GM21390 (cell line): ENCODE measurements around the gene KCNQ1OT1.

Experiments
- ATAC-seq: cut with Tn5 transposase; IDR thresholded peaks from one replicate; pipeline ENCODE4 v1.9.1; 2021; ENCODE audit not compliant: unreplicated experiment

The KCNQ1OT1 gene

DNA sequence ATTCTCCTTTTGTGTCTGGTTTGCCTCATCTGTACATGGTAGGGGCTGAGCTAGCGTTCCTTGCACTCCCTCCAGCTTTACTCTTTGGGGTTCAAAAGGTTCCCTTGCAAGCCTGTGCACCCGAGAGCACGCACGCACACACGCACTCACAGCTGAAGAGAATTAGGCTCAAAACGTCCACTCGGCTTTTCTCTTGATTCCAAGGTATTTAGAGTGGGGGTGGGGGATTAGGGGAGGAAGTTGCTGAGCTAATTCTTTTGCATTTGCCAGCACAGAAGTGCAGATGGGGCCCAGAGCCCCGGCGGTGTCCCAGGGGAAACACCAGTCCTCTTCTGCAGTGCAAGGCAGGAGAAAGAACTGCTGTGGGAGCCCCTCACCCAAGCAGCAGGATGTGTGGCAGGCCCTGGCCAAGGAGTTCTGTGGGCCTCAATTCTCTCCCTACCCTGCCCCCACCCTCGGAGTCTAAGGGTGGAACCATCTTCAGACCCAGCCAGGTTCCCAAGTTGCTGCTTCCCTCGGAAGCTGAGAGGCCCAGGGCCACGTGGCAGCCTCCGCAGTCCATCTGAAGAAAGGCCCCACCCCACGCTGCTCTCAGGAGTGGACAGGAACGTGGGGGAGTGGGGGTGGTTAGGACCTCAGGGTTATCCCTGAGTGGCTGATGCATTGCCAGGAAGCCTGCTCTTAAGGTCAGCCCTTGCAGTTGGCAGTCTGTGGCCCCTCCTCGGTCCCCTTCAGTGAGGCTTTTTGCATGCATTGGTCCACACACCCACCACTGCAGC lies 3.8 kb upstream of the KCNQ1OT1 start:
- ATAC-seq: no peak

DNA sequence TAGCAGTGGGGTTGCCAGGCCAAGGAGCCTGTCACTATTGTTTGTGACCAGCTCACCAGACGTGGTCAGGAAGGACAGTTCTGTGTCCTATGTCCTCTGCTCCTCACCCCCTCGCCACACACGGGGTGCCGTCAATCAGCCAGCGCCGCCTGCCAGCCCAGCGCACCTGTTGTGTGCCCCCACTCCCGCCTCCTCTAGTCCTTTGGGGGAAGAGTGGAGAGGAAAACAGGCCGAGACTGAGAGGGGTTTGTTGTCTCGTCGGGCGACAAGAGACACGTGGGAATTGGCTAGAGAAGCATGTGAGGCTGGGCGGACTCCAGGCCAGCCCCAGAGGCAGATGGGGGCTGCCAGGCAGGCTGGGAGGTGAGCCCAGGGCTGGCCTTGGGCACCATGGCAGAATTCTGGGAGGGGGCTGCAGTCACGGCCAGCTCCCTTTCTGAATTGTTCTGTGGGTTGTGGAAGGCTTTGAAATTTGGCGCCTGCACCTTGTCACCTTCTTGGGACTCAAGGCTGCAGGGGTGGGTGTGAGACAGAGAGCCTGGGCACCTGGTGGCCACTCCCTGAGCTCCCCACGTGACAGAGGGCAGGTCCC lies 3.1 kb upstream of the KCNQ1OT1 start:
- ATAC-seq: no peak

DNA sequence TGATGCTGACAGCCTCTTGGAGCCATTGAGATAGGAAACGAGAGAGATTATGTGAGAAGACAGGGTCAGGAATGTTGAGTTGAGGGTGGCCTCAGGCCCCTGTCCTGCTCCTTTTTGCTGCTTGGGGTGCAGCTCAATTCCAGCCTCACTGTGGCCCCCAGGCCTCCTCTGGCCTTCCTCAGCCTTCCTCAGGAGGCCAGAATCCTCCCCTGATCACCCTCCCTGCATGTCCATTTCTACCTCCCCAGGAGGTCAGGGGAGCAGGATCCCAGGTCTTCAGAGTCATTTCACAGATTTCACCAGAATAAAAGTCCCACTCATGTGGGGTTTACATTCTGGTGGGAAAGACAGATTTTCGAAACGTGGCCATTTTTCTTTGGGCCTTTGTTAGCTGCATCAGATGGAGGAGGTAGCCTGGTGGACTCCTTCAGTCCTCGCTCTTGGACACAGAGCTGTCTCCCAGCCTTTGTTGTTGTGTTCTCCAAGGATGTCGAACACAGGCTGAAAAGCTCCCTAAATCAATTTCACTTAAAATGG lies 2.2 kb upstream of the KCNQ1OT1 start:
- no peak for ATAC-seq

- no peak for ATAC-seq
These were observed 1.4 kb upstream of the KCNQ1OT1 start for GRCh38 chr11:2701230-2701629.

DNA sequence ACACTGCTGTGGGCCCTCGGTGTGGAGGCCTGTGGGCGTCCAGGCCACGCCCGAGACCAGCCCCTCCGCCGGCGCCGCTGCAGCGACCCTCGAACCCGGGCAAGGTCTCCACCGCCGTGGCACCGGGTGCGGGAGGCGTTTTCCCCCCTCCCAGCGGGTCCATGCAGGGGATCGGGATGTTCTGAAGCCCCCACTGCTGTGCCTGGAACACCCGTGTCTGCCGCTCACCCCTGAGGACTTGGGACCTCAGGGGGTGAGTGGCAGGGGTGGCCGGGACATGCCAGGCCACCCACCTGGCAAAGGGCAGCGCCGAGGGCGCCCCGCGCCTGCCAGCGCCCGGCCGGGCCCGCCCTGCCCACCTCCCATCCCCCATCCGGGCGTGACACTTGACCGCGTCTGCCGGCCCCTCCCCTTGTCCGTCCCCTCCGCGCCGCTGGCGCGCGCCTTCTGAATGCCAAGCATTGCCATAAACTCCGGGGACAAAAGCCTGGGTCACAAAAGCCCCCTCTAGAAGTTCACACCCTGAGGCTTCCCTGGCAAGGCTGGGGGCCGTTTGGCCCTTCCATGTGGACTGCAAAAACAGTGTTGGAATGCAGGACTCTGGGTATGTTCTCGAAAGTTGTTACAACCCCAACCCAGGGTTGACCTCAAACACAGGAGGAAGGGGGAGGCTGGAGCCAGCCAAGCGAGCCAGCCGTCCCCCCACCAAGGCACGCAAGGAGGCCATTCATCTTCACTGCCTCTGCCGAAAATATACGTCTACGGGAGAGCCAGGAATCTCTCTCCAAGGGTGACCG lies 819 bp upstream of the KCNQ1OT1 start:
- ATAC-seq: peak; percentile 34

DNA sequence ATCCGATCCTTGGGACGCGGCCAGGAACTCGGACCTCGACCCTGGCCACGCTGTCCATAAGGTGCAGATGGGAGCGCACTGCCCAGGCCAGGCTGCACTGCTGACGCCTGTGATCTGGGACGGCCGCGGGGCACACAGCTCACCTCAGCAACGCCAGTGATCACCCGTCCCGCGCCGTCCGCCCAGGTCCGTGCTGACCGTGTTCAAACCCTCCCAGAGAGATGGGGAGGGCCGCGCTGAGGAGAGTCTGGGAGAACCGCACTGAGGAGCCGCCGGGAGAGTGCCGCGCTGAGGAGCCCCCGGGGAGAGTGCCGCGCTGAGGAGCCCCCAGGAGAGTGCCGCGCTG lies 636 bp downstream of the KCNQ1OT1 start:
- no peak for ATAC-seq

DNA sequence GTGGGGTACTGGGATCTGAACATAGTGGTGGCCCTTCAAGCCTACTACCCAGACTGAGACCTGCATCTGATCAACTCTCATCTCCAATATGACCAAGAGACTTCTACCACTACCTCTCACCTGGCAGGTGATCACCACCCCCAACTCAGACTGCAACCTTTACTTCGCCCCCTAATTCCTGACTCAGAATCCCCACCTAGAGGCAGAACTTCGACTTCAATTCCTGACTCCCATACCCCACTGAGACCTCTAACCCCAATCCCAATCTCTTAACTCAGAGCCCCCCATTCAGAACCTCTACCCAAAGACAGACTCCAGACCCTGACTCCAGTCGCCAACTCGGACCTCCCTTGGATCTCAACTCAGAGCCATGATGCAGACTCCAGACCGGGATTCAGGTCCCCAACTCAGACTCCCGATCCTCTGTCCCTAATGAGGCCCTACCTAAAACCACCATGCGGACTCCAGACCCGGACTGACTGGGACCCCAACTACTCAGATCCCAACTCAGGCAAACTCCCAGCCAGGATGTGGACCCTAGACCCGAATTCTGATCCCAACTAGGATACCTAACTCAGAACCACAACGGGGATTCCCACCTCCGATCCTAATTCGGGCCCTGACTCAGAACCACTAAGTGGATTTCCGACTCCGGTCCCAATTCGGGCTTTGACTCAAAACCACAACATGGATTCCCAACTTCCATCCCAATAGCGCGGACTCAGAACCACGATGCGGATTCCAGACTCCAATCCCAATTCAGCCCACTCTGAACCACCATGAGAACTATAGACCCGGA lies 1.2 kb downstream of the KCNQ1OT1 start:
- no peak for ATAC-seq

GRCh38 chr11:2697866-2698265 lies 1.9 kb downstream of the KCNQ1OT1 start:
- no peak for ATAC-seq

GRCh38 chr11:2696455-2696854 lies 3.3 kb downstream of the KCNQ1OT1 start:
- ATAC-seq: no peak

DNA sequence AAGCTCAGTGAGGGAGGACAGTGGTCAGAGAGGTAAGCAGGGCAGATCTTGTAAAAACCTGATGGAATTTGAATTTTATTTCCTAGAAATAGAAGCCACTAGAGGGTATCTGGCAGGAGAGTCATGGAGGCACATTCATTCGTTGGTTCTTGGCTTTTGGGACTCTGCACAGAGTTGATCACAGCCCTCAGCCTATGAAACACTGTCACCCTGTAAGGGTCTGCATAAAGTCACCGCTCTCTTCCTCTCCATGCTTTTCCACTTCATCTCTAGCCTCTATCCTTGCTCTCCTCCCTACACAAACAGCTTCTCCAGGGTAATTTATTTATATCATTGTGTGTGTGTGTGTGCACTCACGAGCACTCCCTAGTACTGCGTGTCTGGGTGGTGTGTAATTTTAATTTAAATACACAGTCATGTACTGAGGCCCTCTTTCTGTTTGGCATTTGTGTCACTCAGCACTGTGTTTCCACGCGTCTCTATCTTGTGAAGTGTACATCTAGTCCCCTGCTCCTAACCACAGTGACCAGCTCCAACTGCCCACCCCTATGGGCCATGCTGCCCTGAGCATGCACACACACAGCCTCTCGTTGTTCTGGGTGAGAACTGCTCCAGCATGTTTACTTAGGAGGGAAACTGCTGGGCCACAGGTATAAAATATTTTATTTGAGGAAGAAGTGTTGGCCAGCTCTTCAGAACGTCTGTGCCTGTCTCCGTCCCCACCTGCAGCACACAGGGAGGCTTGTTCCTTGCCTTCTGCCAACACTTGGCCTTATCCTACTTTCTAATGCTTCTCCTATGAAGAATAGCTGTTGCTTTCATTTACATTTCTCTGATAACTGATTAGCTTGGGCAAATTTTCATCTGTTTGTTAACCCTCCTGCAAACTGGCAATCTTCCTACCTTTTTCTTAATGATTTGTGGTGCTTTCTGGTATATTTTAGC lies 4.5 kb downstream of the KCNQ1OT1 start:
- no peak for ATAC-seq

- no peak for ATAC-seq
These were observed 5.3 kb downstream of the KCNQ1OT1 start for GRCh38 chr11:2694495-2694894.

DNA sequence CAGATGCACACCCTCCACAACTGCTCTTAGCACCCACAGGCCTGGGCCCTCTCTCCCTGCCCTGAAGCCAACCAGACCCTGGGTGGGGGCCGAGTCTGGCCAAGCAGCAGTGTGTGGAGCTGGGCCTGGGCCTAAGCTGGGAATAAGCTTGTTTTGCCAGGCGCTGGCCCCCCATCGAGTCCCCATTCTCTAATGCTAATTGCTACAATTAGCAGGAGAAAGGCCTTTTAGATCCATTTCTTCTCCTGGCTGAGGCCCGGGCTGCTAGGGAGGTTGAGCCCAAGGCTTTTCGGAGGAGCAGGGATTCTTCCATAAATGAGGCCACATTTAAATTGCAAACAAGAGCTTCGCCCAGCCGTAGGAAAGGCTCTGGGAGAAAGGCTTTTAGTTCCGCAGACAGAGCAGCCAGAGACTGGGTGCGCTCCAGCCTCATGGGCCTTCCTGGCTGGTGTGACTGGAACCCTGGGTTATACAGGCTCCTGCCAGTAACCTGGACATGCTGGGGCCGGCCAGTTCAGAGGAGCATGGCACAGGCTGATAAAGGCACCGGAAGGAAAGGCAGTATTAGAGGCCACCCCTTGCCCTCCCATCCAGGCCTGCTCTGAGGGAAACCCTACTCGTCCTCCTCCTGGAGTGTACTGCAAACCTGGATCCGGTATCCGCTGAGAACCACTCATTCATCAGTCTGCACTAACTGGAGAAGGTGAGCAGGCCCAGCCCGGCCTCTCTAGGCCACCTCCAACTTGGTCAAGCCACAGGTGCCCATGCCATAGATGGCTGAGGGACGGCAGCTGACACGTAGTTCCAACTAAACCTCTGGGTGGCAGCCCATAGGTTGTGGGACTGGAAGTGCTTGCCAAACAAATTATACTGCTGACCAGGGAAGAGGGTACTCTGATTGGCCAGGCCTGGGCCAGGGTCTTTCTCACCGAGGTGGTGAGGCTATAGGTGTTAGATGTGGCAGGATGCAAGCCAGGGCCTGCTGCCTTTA lies 6.2 kb downstream of the KCNQ1OT1 start:
- no peak for ATAC-seq

- no peak for ATAC-seq
These were observed 7.6 kb downstream of the KCNQ1OT1 start for GRCh38 chr11:2691991-2692875.

DNA sequence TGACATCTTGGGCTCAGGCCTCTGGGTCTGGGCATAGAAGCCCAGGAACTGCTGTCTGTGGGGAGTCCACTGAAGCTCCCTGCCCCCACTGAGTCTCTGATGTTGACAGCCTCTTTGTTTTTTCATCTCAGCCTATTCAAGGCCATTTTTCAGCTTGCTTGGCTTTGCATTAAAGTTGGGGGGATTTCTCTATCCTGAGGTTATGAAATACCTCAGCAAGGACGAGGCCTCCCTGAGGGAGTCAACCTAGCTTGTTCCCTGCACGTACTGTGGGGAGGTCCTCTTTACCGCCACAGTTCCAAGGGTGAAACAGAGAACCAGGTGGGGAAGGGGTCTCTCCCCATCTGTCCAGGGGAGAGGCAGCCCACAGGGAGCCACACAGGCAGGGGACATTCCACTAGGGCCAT lies 8.4 kb downstream of the KCNQ1OT1 start:
- ATAC-seq: no peak

- ATAC-seq: no peak
These were observed 9.0 kb downstream of the KCNQ1OT1 start for GRCh38 chr11:2690596-2691354.

GRCh38 chr11:2689651-2690575 lies 9.9 kb downstream of the KCNQ1OT1 start:
- no peak for ATAC-seq
